C4-2B (cell line): ENCODE data around the gene PDLIM5.

ENCODE experiments used
- H3K27ac ChIP-seq: fragments of 450-650 bp; 2 replicates; pipeline ENCODE4 v1.5.1; 2017
- CTCF ChIP-seq: fragments of 450-650 bp; conservative IDR thresholded peaks from 2 replicates; pipeline ENCODE4 v1.5.1; 2017; ENCODE audit warnings: mild to moderate bottlenecking
- ZFX ChIP-seq: fragments of 450-650 bp; IDR thresholded peaks from 2 replicates; pipeline ENCODE4 v1.6.1; 2017

The PDLIM5 gene

GRCh38 chr4:94536649-94537469 lies 85.1 kb downstream of the PDLIM5 start:
- no peak overlapping the region for H3K27ac ChIP-seq

GRCh38 chr4:94537921-94538628 lies 86.3 kb downstream of the PDLIM5 start:
- TF ChIP-seq CTCF = no peak
- no peak for TF ChIP-seq ZFX

More at GRCh38 chr4:94536649-94537469, 85.1 kb downstream of the PDLIM5 start:
- TF ChIP-seq CTCF (no peak), ZFX (no peak)

GRCh38 chr4:94540476-94540875 lies 88.7 kb downstream of the PDLIM5 start:
- TF ChIP-seq ZFX = no peak
- no peak for TF ChIP-seq CTCF
- H3K27ac ChIP-seq = no peak overlapping the region

More at GRCh38 chr4:94537921-94538628, 86.3 kb downstream of the PDLIM5 start:
- H3K27ac ChIP-seq = no peak overlapping the region

- no peak overlapping the region for H3K27ac ChIP-seq
- TF ChIP-seq CTCF (no peak), ZFX (no peak)
Observed at GRCh38 chr4:94544811-94545210, 93.1 kb downstream of the PDLIM5 start.

GRCh38 chr4:94545296-94545695 lies 93.6 kb downstream of the PDLIM5 start:
- TF ChIP-seq CTCF (no peak), ZFX (no peak)
- no peak overlapping the region for H3K27ac ChIP-seq

- H3K27ac ChIP-seq = no peak overlapping the region
- TF ChIP-seq CTCF (no peak), ZFX (no peak)
Observed at GRCh38 chr4:94546949-94547348, 95.2 kb downstream of the PDLIM5 start.

GRCh38 chr4:94548571-94548970 lies 96.8 kb downstream of the PDLIM5 start:
- H3K27ac ChIP-seq = no peak overlapping the region
- no peak for TF ChIP-seq ZFX
- TF ChIP-seq CTCF = no peak
